ENCODE data around the gene DHRS2.

DNA sequence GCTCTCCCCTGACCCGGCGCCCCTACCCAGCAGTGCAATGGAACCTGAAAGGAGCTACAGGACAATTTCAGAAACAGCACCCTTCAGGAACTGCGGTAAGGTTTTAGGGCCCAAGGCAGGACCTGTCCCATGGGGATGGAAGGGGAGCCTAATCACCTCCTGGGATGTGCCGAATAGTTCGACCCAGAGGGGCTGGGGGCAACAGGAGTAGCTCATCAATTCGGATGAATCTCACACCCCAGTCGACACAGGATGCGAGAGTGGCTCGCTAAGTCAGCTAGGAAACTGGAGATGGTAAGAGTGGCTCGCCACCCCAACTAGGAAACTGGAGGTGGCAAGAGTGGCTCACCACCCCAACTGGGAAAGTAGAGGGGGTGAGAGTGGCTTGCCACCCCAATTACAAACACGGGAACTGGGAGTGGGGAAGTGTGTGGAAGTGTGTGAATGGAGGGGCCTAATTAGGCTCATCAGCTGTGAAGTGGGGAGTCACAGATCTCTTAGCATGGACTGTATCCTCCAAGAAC, 57.1 kb downstream of the DHRS2 start:
- TF ChIP-seq, protein P1, sequence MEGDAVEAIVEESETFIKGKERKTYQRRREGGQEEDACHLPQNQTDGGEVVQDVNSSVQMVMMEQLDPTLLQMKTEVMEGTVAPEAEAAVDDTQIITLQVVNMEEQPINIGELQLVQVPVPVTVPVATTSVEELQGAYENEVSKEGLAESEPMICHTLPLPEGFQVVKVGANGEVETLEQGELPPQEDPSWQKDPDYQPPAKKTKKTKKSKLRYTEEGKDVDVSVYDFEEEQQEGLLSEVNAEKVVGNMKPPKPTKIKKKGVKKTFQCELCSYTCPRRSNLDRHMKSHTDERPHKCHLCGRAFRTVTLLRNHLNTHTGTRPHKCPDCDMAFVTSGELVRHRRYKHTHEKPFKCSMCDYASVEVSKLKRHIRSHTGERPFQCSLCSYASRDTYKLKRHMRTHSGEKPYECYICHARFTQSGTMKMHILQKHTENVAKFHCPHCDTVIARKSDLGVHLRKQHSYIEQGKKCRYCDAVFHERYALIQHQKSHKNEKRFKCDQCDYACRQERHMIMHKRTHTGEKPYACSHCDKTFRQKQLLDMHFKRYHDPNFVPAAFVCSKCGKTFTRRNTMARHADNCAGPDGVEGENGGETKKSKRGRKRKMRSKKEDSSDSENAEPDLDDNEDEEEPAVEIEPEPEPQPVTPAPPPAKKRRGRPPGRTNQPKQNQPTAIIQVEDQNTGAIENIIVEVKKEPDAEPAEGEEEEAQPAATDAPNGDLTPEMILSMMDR (IDR thresholded peaks at IDR 0.05): no peak
- TF ChIP-seq EZH2 (IDR thresholded peaks at IDR 0.05; ENCODE audit: borderline replicate concordance, insufficient read depth, low read depth, low read length, poor library complexity, severe bottlenecking): no peak
